ENCODE measurements around the gene ASTE1. TPM values are rescaled to one million over a fixed set of nuclear protein-coding genes. Genes with fewer than 3 reads are reported as not detected.

Gene ASTE1
- total and polyA plus RNA-seq, 7 donors = 4.3 to 6.2 (median 4.7) TPM

GRCh38 chr3:131038326-131038725 is 11.7 kb upstream of the ASTE1 start:
- Histone ChIP-seq H3K27me3 (no peaks in the 10 kb centered on the region), H3K27ac (no peak overlapping the region), H3K4me3 (no peak overlapping the region), H3K4me1 (peaks cover 0 to 4% (median 0%) of the 10 kb centered on the region in 4 donors), H3K36me3 (no peaks in the 10 kb centered on the region), H3K9me3 (no peaks in the 10 kb centered on the region)
- intact Hi-C loops (cut with DNase I) = no loop called here
- DNase-seq = no peak
- WGBS, 2 donors = 80 to 87% methylated on average over 2 of the region's 2 CpGs
- TF ChIP-seq POLR2A (IDR thresholded peaks at IDR 0.05) (no peak), EP300 (IDR thresholded peaks at IDR 0.05) (no peak), POLR2AphosphoS5 (IDR thresholded peaks at IDR 0.05) (no peak), CTCF (IDR thresholded peaks at IDR 0.05) (no peak)

- Histone ChIP-seq H3K27me3 (no peaks in the 10 kb centered on the region), H3K4me1 (peaks cover 0 to 4% (median 0%) of the 10 kb centered on the region in 4 donors)
Measured at GRCh38 chr3:131036986-131037385, 10.4 kb upstream of the ASTE1 start.

GRCh38 chr3:131036200-131036816 is 9.7 kb upstream of the ASTE1 start:
- H3K9me3 ChIP-seq = no peaks in the 10 kb centered on the region
- no peaks in the 10 kb centered on the region for H3K36me3 ChIP-seq
- no peaks in the 10 kb centered on the region for H3K27me3 ChIP-seq
- intact Hi-C loops (cut with DNase I) = no loop called here
- peaks cover 0 to 4% (median 0%) of the 10 kb centered on the region in 4 donors for H3K4me1 ChIP-seq
- no peak overlapping the region for H3K27ac ChIP-seq
- 71 to 76% methylated on average over 1 of the region's 1 CpG for WGBS, 2 donors
- DNase-seq = no peak
- TF ChIP-seq POLR2AphosphoS5 (IDR thresholded peaks at IDR 0.05) = peak in 3 of 4 donors; percentile 23 to 50 (median 28)
- TF ChIP-seq CTCF (IDR thresholded peaks at IDR 0.05) = no peak
- no peak overlapping the region for H3K4me3 ChIP-seq

More at GRCh38 chr3:131036986-131037385, 10.4 kb upstream of the ASTE1 start:
- H3K36me3 ChIP-seq = no peaks in the 10 kb centered on the region
- H3K4me3 ChIP-seq = no peak overlapping the region
- intact Hi-C loops (cut with DNase I) = no loop called here
- H3K9me3 ChIP-seq = no peaks in the 10 kb centered on the region
- H3K27ac ChIP-seq = no peak overlapping the region
- TF ChIP-seq EP300 (IDR thresholded peaks at IDR 0.05) (no peak), CTCF (IDR thresholded peaks at IDR 0.05) (no peak), POLR2AphosphoS5 (IDR thresholded peaks at IDR 0.05) (no peak)
- WGBS, 2 donors = 93 to 97% methylated on average over 5 of the region's 5 CpGs
- DNase-seq = no peak

GRCh38 chr3:131033480-131034080 is 7.0 kb upstream of the ASTE1 start:
- intact Hi-C loops (cut with DNase I) = no loop called here

More at GRCh38 chr3:131033480-131034080, 7.0 kb upstream of the ASTE1 start:
- DNase-seq = no peak
- no peak overlapping the region for H3K27ac ChIP-seq
- peaks cover 0 to 4% (median 0%) of the 10 kb centered on the region in 4 donors for H3K4me1 ChIP-seq
- TF ChIP-seq POLR2A (IDR thresholded peaks at IDR 0.05) (no peak), CTCF (IDR thresholded peaks at IDR 0.05) (peak in 3 of 4 experiments; percentile 15 to 54 (median 32))
- H3K27me3 ChIP-seq = no peaks in the 10 kb centered on the region
- no peak overlapping the region for H3K4me3 ChIP-seq
- peaks cover 0 to 6% (median 0%) of the 10 kb centered on the region in 4 donors for H3K36me3 ChIP-seq
- H3K9me3 ChIP-seq = no peaks in the 10 kb centered on the region
- WGBS, 2 donors = 3 to 11% methylated on average over 1 of the region's 1 CpG

All from sigmoid colon (tissue), 7 donors.